Measurements from ENCODE around the gene SLC17A9. TPM values are rescaled to one million over a fixed set of nuclear protein-coding genes. Genes with fewer than 3 reads are reported as not detected.

Gene SLC17A9
- total and polyA plus RNA-seq, 2 experiments from 2014 or later: 11.1 to 23.2 TPM

- no peak overlapping the region for H2AFZ ChIP-seq
- no peaks in the 10 kb centered on the region for H4K20me1 ChIP-seq (ENCODE audit: insufficient read depth)
- TF ChIP-seq EZH2phosphoT487 (IDR thresholded peaks at IDR 0.05; ENCODE audit: insufficient read depth, low read depth): no peak
- TF ChIP-seq EZH2 (IDR thresholded peaks at IDR 0.05; ENCODE audit: insufficient read depth, poor library complexity, severe bottlenecking): no peak
- peaks cover 64% of the 10 kb centered on the region for H3K79me2 ChIP-seq (ENCODE audit: insufficient read depth)
- no peaks in the 10 kb centered on the region for H3K27me3 ChIP-seq (replicated peaks; ENCODE audit: insufficient read depth)
- H3K9me2 ChIP-seq (ENCODE audit: insufficient read depth): no peaks in the 10 kb centered on the region
- 0 out of 2 replicates have a peak, but pooled peaks cover 4% of the 10 kb centered on the region for H3F3A ChIP-seq (ENCODE audit: insufficient read depth)
- no peak overlapping the region for H3K9ac ChIP-seq
- H3K4me3 ChIP-seq: no peak overlapping the region
- no peaks in the 10 kb centered on the region for H3K9me3 ChIP-seq (ENCODE audit: low read depth)
- peaks cover 11% of the 10 kb centered on the region; the same call in 1 of the 2 replicates for H3K36me3 ChIP-seq (ENCODE audit: low read depth)
- no peak for DNase-seq
- WGBS, 2 experiments (ENCODE audit: low coverage in 1 of 2, low lambda C conversion rate in 2 of 2, missing lambda C conversion rate in 2 of 2): 85 to 87% methylated on average over 8 of the region's 8 CpGs
- no peak overlapping the region for H3K4me2 ChIP-seq (ENCODE audit: unreplicated experiment)
- peaks cover 7% of the 10 kb centered on the region; the same call in 1 of the 2 replicates for H3K4me1 ChIP-seq (ENCODE audit: insufficient read depth)
- in situ Hi-C loops (cut with MboI): no loop called here
- H3K27ac ChIP-seq: no peak overlapping the region
These were observed 1.8 kb upstream of the SLC17A9 start for GRCh38 chr20:62950741-62951140.

- Histone ChIP-seq H3K27me3 (replicated peaks; ENCODE audit: insufficient read depth) (no peaks in the 10 kb centered on the region), H3K4me3 (no peak overlapping the region), H3K79me2 (ENCODE audit: insufficient read depth) (peaks cover 64% of the 10 kb centered on the region), H3K9me2 (ENCODE audit: insufficient read depth) (no peaks in the 10 kb centered on the region), H3K9me3 (ENCODE audit: low read depth) (no peaks in the 10 kb centered on the region), H3K27ac (no peak overlapping the region), H3K4me1 (ENCODE audit: insufficient read depth) (peaks cover 7% of the 10 kb centered on the region; the same call in 1 of the 2 replicates), H3K36me3 (ENCODE audit: low read depth) (peaks cover 8% of the 10 kb centered on the region; the same call in 1 of the 2 replicates), H3K9ac (peak overlapping the region; percentile 93; the same call in 1 of the 2 replicates), H2AFZ (no peak overlapping the region), H3F3A (ENCODE audit: insufficient read depth) (0 out of 2 replicates have a peak, but pooled peaks cover 4% of the 10 kb centered on the region), H4K20me1 (ENCODE audit: insufficient read depth) (no peaks in the 10 kb centered on the region), H3K4me2 (ENCODE audit: unreplicated experiment) (no peak overlapping the region)
- 81 to 83% methylated on average over 11 of the region's 11 CpGs for WGBS, 2 experiments (ENCODE audit: low coverage in 1 of 2, low lambda C conversion rate in 2 of 2, missing lambda C conversion rate in 2 of 2)
- TF ChIP-seq EZH2 (IDR thresholded peaks at IDR 0.05; ENCODE audit: insufficient read depth, poor library complexity, severe bottlenecking): no peak
- TF ChIP-seq EZH2phosphoT487 (IDR thresholded peaks at IDR 0.05; ENCODE audit: insufficient read depth, low read depth): no peak
- no peak for DNase-seq
- in situ Hi-C loops (cut with MboI): no loop called here
These were observed 1.2 kb upstream of the SLC17A9 start for GRCh38 chr20:62951143-62951895.

- peaks cover 64% of the 10 kb centered on the region for H3K79me2 ChIP-seq (ENCODE audit: insufficient read depth)
- no peaks in the 10 kb centered on the region for H4K20me1 ChIP-seq (ENCODE audit: insufficient read depth)
- peaks cover 2% of the 10 kb centered on the region; the same call in 1 of the 2 replicates for H3K36me3 ChIP-seq (ENCODE audit: low read depth)
- peaks cover 7% of the 10 kb centered on the region; the same call in 1 of the 2 replicates for H3K4me1 ChIP-seq (ENCODE audit: insufficient read depth)
- 0 out of 2 replicates have a peak, but pooled peaks cover 4% of the 10 kb centered on the region for H3F3A ChIP-seq (ENCODE audit: insufficient read depth)
- peak overlapping the region; percentile 61 for H2AFZ ChIP-seq
- 82 to 84% methylated on average over 7 to 8 of the region's 8 CpGs for WGBS, 2 experiments (ENCODE audit: low coverage in 1 of 2, low lambda C conversion rate in 2 of 2, missing lambda C conversion rate in 2 of 2)
- H3K9me3 ChIP-seq (ENCODE audit: low read depth): no peaks in the 10 kb centered on the region
- in situ Hi-C loops (cut with MboI): no loop called here
- H3K9ac ChIP-seq: peak overlapping the region; percentile 93
- peak overlapping the region; percentile 24 for H3K4me2 ChIP-seq (ENCODE audit: unreplicated experiment)
- H3K27ac ChIP-seq: peak overlapping the region; percentile 93
- TF ChIP-seq EZH2phosphoT487 (IDR thresholded peaks at IDR 0.05; ENCODE audit: insufficient read depth, low read depth): no peak
- no peak for TF ChIP-seq EZH2 (IDR thresholded peaks at IDR 0.05; ENCODE audit: insufficient read depth, poor library complexity, severe bottlenecking)
- H3K27me3 ChIP-seq (replicated peaks; ENCODE audit: insufficient read depth): no peaks in the 10 kb centered on the region
- no peaks in the 10 kb centered on the region for H3K9me2 ChIP-seq (ENCODE audit: insufficient read depth)
- DNase-seq: no peak
- peak overlapping the region; percentile 73 for H3K4me3 ChIP-seq
These were observed 575 bp upstream of the SLC17A9 start for GRCh38 chr20:62951896-62952372.

- Histone ChIP-seq H3K4me2 (ENCODE audit: unreplicated experiment) (peak overlapping the region; percentile 82), H3K9me2 (ENCODE audit: insufficient read depth) (no peaks in the 10 kb centered on the region), H3F3A (ENCODE audit: insufficient read depth) (0 out of 2 replicates have a peak, but pooled peaks cover 2% of the 10 kb centered on the region), H4K20me1 (ENCODE audit: insufficient read depth) (no peaks in the 10 kb centered on the region), H3K36me3 (ENCODE audit: low read depth) (no peaks in the 10 kb centered on the region; the same call in 1 of the 2 replicates), H3K9ac (peak overlapping the region; percentile 93), H3K27ac (peak overlapping the region; percentile 93), H3K79me2 (ENCODE audit: insufficient read depth) (peaks cover 52% of the 10 kb centered on the region), H3K9me3 (ENCODE audit: low read depth) (no peaks in the 10 kb centered on the region), H3K27me3 (replicated peaks; ENCODE audit: insufficient read depth) (no peaks in the 10 kb centered on the region), H3K4me3 (peak overlapping the region; percentile 73), H2AFZ (peak overlapping the region; percentile 76), H3K4me1 (ENCODE audit: insufficient read depth) (peaks cover 7% of the 10 kb centered on the region; the same call in 1 of the 2 replicates)
- TF ChIP-seq EZH2phosphoT487 (IDR thresholded peaks at IDR 0.05; ENCODE audit: insufficient read depth, low read depth): no peak
- TF ChIP-seq EZH2 (IDR thresholded peaks at IDR 0.05; ENCODE audit: insufficient read depth, poor library complexity, severe bottlenecking): no peak
- in situ Hi-C loops (cut with MboI): no loop called here
- WGBS, 2 experiments (ENCODE audit: low coverage in 1 of 2, low lambda C conversion rate in 2 of 2, missing lambda C conversion rate in 2 of 2): 31 to 36% methylated on average over 11 to 17 of the region's 19 CpGs
- peak; percentile 60 for DNase-seq
These were observed 694 bp downstream of the SLC17A9 start for GRCh38 chr20:62952968-62953838.
